Thyroid gland (tissue), 4 donors: ENCODE results near the gene KCNIP4. TPM values are rescaled to one million over a fixed set of nuclear protein-coding genes. Genes with fewer than 3 reads are reported as not detected.

Source experiments
- DNase-seq, 2 donors: peaks; one replicate each; pipeline ENCODE4 v3.0.0-alpha.2; 2019
- H3K27ac ChIP-seq, 3 donors: fragments of 200-600 bp; sonication (generic); 1 replicate in 2 of 3; 2 replicates in 1 of 3; pipeline ENCODE4 v1.5.1; 2016 to 2019; ENCODE audit warnings: mild to moderate bottlenecking in 1 of 3, moderate library complexity in 1 of 3
- H3K27me3 ChIP-seq: fragments of 200-600 bp; sonication (generic); one replicate; pipeline ENCODE4 v1.5.1; 2019
- H3K36me3 ChIP-seq, 2 donors: fragments of 200-600 bp; sonication (generic); one replicate each; pipeline ENCODE4 v1.5.1; 2016 to 2019
- H3K4me1 ChIP-seq, 2 donors: fragments of 200-600 bp; sonication (generic); one replicate each; pipeline ENCODE4 v1.5.1; 2017 to 2019
- H3K4me3 ChIP-seq, 3 donors: fragments of 200-600 bp; sonication (generic); replicated peaks in 1 of 3; 1 replicate in 2 of 3; 2 replicates in 1 of 3; pipeline ENCODE4 v1.5.1; 2016; ENCODE audit warnings: mild to moderate bottlenecking in 1 of 3
- H3K9me3 ChIP-seq: fragments of 200-600 bp; sonication (generic); one replicate; pipeline ENCODE4 v1.5.1; 2017
- CTCF ChIP-seq, 6 experiments: fragments of 200-600 bp in 3 of 6; fragments of 450-650 bp in 3 of 6; sonication (generic) in 3 of 6; IDR thresholded peaks; one replicate each; pipeline ENCODE4 v1.5.1; 2016 to 2019; ENCODE audit warnings: antibody characterized with exemption in 6 of 6, mild to moderate bottlenecking in 2 of 6, inconsistent platforms in 1 of 6, moderate library complexity in 1 of 6
- POLR2A ChIP-seq, 2 donors: fragments of 450-650 bp; IDR thresholded peaks; one replicate each; pipeline ENCODE4 v1.6.1; 2017; ENCODE audit warnings: antibody characterized with exemption in 2 of 2, mild to moderate bottlenecking in 2 of 2, moderate library complexity in 1 of 2
- WGBS, 2 donors: methylation state at CpG; one replicate each; pipeline ENCODE4 v1.1.5; 2017; 5-methylcytosine and 5-hydroxymethylcytosine counted together
- intact Hi-C: fragments of 100-400 bp; cut with DNase I; formaldehyde crosslinking; loops from one replicate; pipeline ENCODE4 v1.15.1; 2023
- total RNA-seq, 4 donors: library from RNA; depleted of rRNA; stranded (reverse); fragments of >200 nt; gene quantifications; one replicate each; pipeline ENCODE4 v1.2.3, GENCODE V29; 2016

Gene KCNIP4
- total RNA-seq, 4 donors from 2014 or later = 2.0 to 6.6 (median 4.4) TPM

- no peaks in the 10 kb centered on the region for H3K9me3 ChIP-seq
- no peak for DNase-seq
- no peaks in the 10 kb centered on the region for H3K4me1 ChIP-seq
- no peak overlapping the region for H3K4me3 ChIP-seq
- H3K36me3 ChIP-seq = no peaks in the 10 kb centered on the region
- intact Hi-C loops = no loop called here
- no peak for TF ChIP-seq POLR2A (IDR thresholded peaks at IDR 0.05)
- TF ChIP-seq CTCF (IDR thresholded peaks at IDR 0.05) = no peak
- H3K27me3 ChIP-seq = no peaks in the 10 kb centered on the region
- no peak overlapping the region for H3K27ac ChIP-seq
- WGBS, 2 donors = 89 to 91% methylated on average over 3 of the region's 3 CpGs
Measured at GRCh38 chr4:20944451-20944850, 1004.1 kb downstream of the KCNIP4 start.

GRCh38 chr4:20938204-20938603 is 1010.4 kb downstream of the KCNIP4 start:
- no peak for TF ChIP-seq POLR2A (IDR thresholded peaks at IDR 0.05)
- no peak for TF ChIP-seq CTCF (IDR thresholded peaks at IDR 0.05)
- Histone ChIP-seq H3K9me3 (no peaks in the 10 kb centered on the region), H3K27ac (no peak overlapping the region), H3K36me3 (no peaks in the 10 kb centered on the region), H3K4me1 (no peaks in the 10 kb centered on the region), H3K27me3 (no peaks in the 10 kb centered on the region), H3K4me3 (no peak overlapping the region)
- no peak for DNase-seq
- intact Hi-C loops = no loop called here
- 81 to 86% methylated on average over 2 of the region's 2 CpGs for WGBS, 2 donors

GRCh38 chr4:20926529-20926928 is 1022.0 kb downstream of the KCNIP4 start:
- no peaks in the 10 kb centered on the region for H3K4me1 ChIP-seq
- intact Hi-C loops = no loop called here
- TF ChIP-seq CTCF (IDR thresholded peaks at IDR 0.05) = no peak
- no peak for TF ChIP-seq POLR2A (IDR thresholded peaks at IDR 0.05)

GRCh38 chr4:20925176-20925575 is 1023.4 kb downstream of the KCNIP4 start:
- Histone ChIP-seq H3K36me3 (no peaks in the 10 kb centered on the region), H3K4me3 (no peak overlapping the region), H3K27me3 (no peaks in the 10 kb centered on the region), H3K9me3 (no peaks in the 10 kb centered on the region), H3K27ac (no peak overlapping the region), H3K4me1 (no peaks in the 10 kb centered on the region)
- 86 to 89% methylated on average over 4 of the region's 4 CpGs for WGBS, 2 donors
- intact Hi-C loops = no loop called here
- TF ChIP-seq CTCF (IDR thresholded peaks at IDR 0.05) = no peak
- TF ChIP-seq POLR2A (IDR thresholded peaks at IDR 0.05) = no peak
- no peak for DNase-seq

More at GRCh38 chr4:20926529-20926928, 1022.0 kb downstream of the KCNIP4 start:
- no peaks in the 10 kb centered on the region for H3K27me3 ChIP-seq
- no peak overlapping the region for H3K27ac ChIP-seq
- no peaks in the 10 kb centered on the region for H3K36me3 ChIP-seq
- no peak for DNase-seq
- H3K9me3 ChIP-seq = no peaks in the 10 kb centered on the region
- no peak overlapping the region for H3K4me3 ChIP-seq

GRCh38 chr4:20922962-20923361 is 1025.6 kb downstream of the KCNIP4 start:
- WGBS, 2 donors = 90 to 93% methylated on average over 2 of the region's 2 CpGs
- intact Hi-C loops = no loop called here

More at GRCh38 chr4:20922962-20923361, 1025.6 kb downstream of the KCNIP4 start:
- no peak for TF ChIP-seq POLR2A (IDR thresholded peaks at IDR 0.05)
- TF ChIP-seq CTCF (IDR thresholded peaks at IDR 0.05) = no peak
- no peaks in the 10 kb centered on the region for H3K4me1 ChIP-seq
- no peak overlapping the region for H3K27ac ChIP-seq
- DNase-seq = no peak
- H3K4me3 ChIP-seq = no peak overlapping the region
- H3K36me3 ChIP-seq = no peaks in the 10 kb centered on the region
- H3K9me3 ChIP-seq = no peaks in the 10 kb centered on the region
- H3K27me3 ChIP-seq = no peaks in the 10 kb centered on the region
